HepG2 (cell line): ENCODE measurements around the gene NECTIN2. TPM values are rescaled to one million over a fixed set of nuclear protein-coding genes. Genes with fewer than 3 reads are reported as not detected.

Experiments
- BRD4 ChIP-seq: sonication (generic); formaldehyde crosslinking; IDR thresholded peaks from 2 replicates; pipeline ENCODE4 v1.4.0; 2020; ENCODE audit warnings: missing genetic modification reagents
- CBX5 ChIP-seq: sonication (generic); formaldehyde crosslinking; IDR thresholded peaks from 2 replicates; pipeline ENCODE4 v1.4.0; 2020; ENCODE audit warnings: missing genetic modification reagents, borderline replicate concordance
- MXD4 ChIP-seq: IDR thresholded peaks from 2 replicates; pipeline ENCODE4 v1.6.1; 2016; ENCODE audit warnings: mild to moderate bottlenecking, missing biosample characterization, missing genetic modification reagents
- PRMT3 ChIP-seq: sonication (generic); formaldehyde crosslinking; IDR thresholded peaks from 2 replicates; pipeline ENCODE4 v1.8.1; 2022; ENCODE audit warnings: low read depth, mild to moderate bottlenecking, moderate library complexity, missing genetic modification reagents, borderline replicate concordance
- SIN3A ChIP-seq: IDR thresholded peaks from 2 replicates; pipeline ENCODE4 v1.6.1; 2011; ENCODE audit warnings: low read depth, mild to moderate bottlenecking, control low read depth, low read length, borderline replicate concordance
- ZNF12 ChIP-seq: sonication (generic); formaldehyde crosslinking; IDR thresholded peaks from 2 replicates; pipeline ENCODE4 v1.5.0; 2020; ENCODE audit warnings: missing genetic modification reagents
- ZNF235 ChIP-seq: sonication (generic); formaldehyde crosslinking; IDR thresholded peaks from 2 replicates; pipeline ENCODE4 v1.8.1; 2023; ENCODE audit warnings: mild to moderate bottlenecking, missing genetic modification reagents, borderline replicate concordance
- ZNF275 ChIP-seq: sonication (generic); formaldehyde crosslinking; IDR thresholded peaks from 2 replicates; pipeline ENCODE4 v1.8.0; 2022; ENCODE audit warnings: missing genetic modification reagents, mild to moderate bottlenecking, inconsistent platforms, borderline replicate concordance
- polyA plus RNA-seq, 8 experiments: library from polyadenylated mRNA; depleted of rRNA in 3 of 8; stranded (reverse) in 7 of 8; unstranded in 1 of 8; fragments of >200 nt; fragmentation: Illumina TruSeq in 4 of 8; extraction: Trizol in 4 of 8; gene quantifications; 2 replicates each; pipeline versions ENCODE4 v1.2.1 to v1.2.3, GENCODE V29; 2011 to 2016; ENCODE audit warnings: low read depth in 4 of 8, missing spikeins in 1 of 8, mixed read lengths in 1 of 8; ENCODE audit not compliant: insufficient read depth in 1 of 8
- total RNA-seq, 5 experiments: library from RNA; depleted of rRNA; stranded (reverse); fragments of >200 nt; fragmentation: Illumina TruSeq; extraction: Trizol; gene quantifications; 2 replicates each; pipeline ENCODE4 v1.2.3, GENCODE V29; 2016; ENCODE audit warnings: low read depth in 1 of 5
- TF ChIP-seq, protein P1 (sequence below): sonication (generic); formaldehyde crosslinking; IDR thresholded peaks from one replicate; pipeline ENCODE4 v1.5.1; 2020; ENCODE audit warnings: mild to moderate bottlenecking, missing genetic modification reagents; ENCODE audit errors: not compliant biosample characterization
- TF ChIP-seq, protein P2 (sequence below): sonication (generic); formaldehyde crosslinking; IDR thresholded peaks from 2 replicates; pipeline ENCODE4 v1.5.0; 2020; ENCODE audit warnings: missing genetic modification reagents

Gene NECTIN2
- total and polyA plus RNA-seq, 2 of the 13 experiments (the other 11 are each of a cell fraction or from before 2014, with no cell fraction given): 75.4 to 114 TPM

DNA sequence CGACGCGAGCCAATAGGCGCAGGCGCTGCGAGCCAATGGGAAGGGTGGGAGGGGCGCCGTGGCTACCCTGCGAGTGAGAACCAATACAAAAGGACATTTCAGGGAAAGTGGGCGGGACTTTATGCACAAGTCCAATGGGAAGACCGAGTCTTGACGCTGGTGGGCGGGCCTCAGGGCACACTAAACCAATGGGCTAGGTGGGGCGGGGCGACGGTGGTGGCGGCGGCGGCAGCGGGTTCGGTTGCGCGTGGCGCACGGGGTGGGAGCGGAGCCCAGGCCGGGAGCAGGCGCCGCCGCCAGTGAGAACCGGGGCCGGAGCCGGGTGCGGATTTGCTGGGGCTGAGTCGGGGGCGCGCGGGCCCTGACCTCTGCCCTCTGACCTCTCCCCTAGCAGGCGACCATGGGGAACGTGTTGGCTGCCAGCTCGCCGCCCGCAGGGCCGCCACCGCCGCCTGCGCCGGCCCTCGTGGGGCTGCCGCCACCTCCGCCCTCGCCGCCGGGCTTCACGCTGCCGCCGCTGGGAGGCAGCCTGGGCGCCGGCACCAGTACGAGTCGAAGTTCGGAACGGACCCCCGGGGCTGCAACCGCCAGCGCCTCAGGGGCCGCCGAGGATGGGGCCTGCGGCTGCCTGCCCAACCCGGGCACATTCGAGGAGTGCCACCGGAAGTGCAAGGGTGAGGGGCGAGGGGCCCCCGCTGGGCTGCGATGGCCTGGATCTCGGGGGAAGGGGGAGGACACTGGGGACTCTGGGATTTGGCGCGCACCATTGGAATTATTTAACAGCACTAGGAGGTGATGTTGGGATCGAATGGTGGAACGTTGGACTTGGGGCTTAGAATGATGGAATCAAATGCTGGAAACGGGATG, 45.2 kb downstream of the NECTIN2 start, which contains the start of gene TOMM40 (continued):
- TF ChIP-seq, protein P1, sequence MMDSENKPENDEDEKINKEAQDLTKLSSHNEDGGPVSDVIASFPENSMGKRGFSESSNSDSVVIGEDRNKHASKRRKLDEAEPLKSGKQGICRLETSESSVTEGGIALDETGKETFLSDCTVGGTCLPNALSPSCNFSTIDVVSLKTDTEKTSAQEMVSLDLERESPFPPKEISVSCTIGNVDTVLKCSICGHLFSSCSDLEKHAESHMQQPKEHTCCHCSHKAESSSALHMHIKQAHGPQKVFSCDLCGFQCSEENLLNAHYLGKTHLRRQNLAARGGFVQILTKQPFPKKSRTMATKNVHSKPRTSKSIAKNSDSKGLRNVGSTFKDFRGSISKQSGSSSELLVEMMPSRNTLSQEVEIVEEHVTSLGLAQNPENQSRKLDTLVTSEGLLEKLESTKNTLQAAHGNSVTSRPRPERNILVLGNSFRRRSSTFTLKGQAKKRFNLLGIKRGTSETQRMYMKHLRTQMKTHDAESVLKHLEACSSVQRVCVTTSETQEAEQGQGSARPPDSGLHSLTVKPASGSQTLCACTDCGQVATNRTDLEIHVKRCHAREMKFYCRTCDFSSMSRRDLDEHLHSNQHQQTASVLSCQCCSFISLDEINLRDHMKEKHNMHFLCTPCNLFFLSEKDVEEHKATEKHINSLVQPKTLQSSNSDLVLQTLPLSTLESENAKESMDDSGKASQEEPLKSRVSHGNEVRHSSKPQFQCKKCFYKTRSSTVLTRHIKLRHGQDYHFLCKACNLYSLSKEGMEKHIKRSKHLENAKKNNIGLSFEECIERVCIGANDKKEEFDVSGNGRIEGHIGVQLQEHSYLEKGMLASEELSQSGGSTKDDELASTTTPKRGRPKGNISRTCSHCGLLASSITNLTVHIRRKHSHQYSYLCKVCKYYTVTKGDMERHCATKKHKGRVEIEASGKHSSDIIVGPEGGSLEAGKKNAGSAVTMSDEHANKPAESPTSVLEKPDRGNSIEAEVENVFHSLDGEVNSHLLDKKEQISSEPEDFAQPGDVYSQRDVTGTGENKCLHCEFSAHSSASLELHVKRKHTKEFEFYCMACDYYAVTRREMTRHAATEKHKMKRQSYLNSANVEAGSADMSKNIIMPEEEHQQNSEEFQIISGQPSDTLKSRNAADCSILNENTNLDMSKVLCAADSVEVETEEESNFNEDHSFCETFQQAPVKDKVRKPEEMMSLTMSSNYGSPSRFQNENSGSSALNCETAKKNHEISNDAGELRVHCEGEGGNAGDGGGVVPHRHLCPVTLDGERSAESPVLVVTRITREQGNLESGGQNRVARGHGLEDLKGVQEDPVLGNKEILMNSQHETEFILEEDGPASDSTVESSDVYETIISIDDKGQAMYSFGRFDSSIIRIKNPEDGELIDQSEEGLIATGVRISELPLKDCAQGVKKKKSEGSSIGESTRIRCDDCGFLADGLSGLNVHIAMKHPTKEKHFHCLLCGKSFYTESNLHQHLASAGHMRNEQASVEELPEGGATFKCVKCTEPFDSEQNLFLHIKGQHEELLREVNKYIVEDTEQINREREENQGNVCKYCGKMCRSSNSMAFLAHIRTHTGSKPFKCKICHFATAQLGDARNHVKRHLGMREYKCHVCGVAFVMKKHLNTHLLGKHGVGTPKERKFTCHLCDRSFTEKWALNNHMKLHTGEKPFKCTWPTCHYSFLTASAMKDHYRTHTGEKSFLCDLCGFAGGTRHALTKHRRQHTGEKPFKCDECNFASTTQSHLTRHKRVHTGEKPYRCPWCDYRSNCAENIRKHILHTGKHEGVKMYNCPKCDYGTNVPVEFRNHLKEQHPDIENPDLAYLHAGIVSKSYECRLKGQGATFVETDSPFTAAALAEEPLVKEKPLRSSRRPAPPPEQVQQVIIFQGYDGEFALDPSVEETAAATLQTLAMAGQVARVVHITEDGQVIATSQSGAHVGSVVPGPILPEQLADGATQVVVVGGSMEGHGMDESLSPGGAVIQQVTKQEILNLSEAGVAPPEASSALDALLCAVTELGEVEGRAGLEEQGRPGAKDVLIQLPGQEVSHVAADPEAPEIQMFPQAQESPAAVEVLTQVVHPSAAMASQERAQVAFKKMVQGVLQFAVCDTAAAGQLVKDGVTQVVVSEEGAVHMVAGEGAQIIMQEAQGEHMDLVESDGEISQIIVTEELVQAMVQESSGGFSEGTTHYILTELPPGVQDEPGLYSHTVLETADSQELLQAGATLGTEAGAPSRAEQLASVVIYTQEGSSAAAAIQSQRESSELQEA (CRISPR knock-in tag): no peak
- TF ChIP-seq, protein P2, sequence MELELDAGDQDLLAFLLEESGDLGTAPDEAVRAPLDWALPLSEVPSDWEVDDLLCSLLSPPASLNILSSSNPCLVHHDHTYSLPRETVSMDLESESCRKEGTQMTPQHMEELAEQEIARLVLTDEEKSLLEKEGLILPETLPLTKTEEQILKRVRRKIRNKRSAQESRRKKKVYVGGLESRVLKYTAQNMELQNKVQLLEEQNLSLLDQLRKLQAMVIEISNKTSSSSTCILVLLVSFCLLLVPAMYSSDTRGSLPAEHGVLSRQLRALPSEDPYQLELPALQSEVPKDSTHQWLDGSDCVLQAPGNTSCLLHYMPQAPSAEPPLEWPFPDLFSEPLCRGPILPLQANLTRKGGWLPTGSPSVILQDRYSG (CRISPR knock-in tag): no peak
- TF ChIP-seq ZNF235 (CRISPR knock-in tag) (no peak), BRD4 (CRISPR knock-in tag) (no peak), ZNF12 (no peak), ZNF275 (CRISPR knock-in tag) (no peak), SIN3A (peak; percentile 36; the same call in 1 of the 2 replicates), CBX5 (CRISPR knock-in tag) (no peak), MXD4 (CRISPR knock-in tag) (peak; percentile 80), PRMT3 (no peak)
